Measurements from ENCODE around the gene ANKRD27.

ANKRD27 gene

GRCh38 chr19:32570081-32570785 lies 104.7 kb downstream of the ANKRD27 start:
- no peak for TF ChIP-seq ZNF274 (IDR thresholded peaks at IDR 0.05; ENCODE audit: low read depth, low read length)
- no peak overlapping the region for H3K4me3 ChIP-seq (ENCODE audit: low read length)

- H3K4me3 ChIP-seq (ENCODE audit: low read length), result no peak overlapping the region
- no peak for TF ChIP-seq ZNF274 (IDR thresholded peaks at IDR 0.05; ENCODE audit: low read depth, low read length)
These were observed 107.5 kb downstream of the ANKRD27 start for GRCh38 chr19:32567486-32567885.

- TF ChIP-seq ZNF274 (IDR thresholded peaks at IDR 0.05; ENCODE audit: low read depth, low read length), result no peak
- H3K4me3 ChIP-seq (ENCODE audit: low read length), result no peak overlapping the region
These were observed 108.6 kb downstream of the ANKRD27 start for GRCh38 chr19:32566246-32566830.

GRCh38 chr19:32563761-32564160 lies 111.2 kb downstream of the ANKRD27 start:
- TF ChIP-seq ZNF274 (IDR thresholded peaks at IDR 0.05; ENCODE audit: low read depth, low read length), result no peak
- H3K4me3 ChIP-seq (ENCODE audit: low read length), result no peak overlapping the region

- no peak for TF ChIP-seq ZNF274 (IDR thresholded peaks at IDR 0.05; ENCODE audit: low read depth, low read length)
- no peak overlapping the region for H3K4me3 ChIP-seq (ENCODE audit: low read length)
These were observed 116.3 kb downstream of the ANKRD27 start for GRCh38 chr19:32558607-32559228.

- TF ChIP-seq ZNF274 (IDR thresholded peaks at IDR 0.05; ENCODE audit: low read depth, low read length), result no peak
- H3K4me3 ChIP-seq (ENCODE audit: low read length), result no peak overlapping the region
These were observed 119.2 kb downstream of the ANKRD27 start for GRCh38 chr19:32555786-32556185.

- no peak for TF ChIP-seq ZNF274 (IDR thresholded peaks at IDR 0.05; ENCODE audit: low read depth, low read length)
These were observed 124.3 kb downstream of the ANKRD27 start for GRCh38 chr19:32550666-32551065.

More at GRCh38 chr19:32550666-32551065, 124.3 kb downstream of the ANKRD27 start:
- H3K4me3 ChIP-seq (ENCODE audit: low read length), result no peak overlapping the region

Data from GM08714 (cell line).